Right lobe of liver (tissue), 6 donors: ENCODE results near the gene MGP. TPM values are rescaled to one million over a fixed set of nuclear protein-coding genes. Genes with fewer than 3 reads are reported as not detected.

Source experiments
- ATAC-seq, 4 donors: fragments of 200-7000 bp; cut with Tn5 transposase; one replicate each; pipeline ENCODE4 v1.9.1; 2020; ENCODE audit warnings: mild to moderate bottlenecking in 4 of 4, moderate library complexity in 4 of 4
- DNase-seq, 3 donors: peaks; one replicate each; pipeline ENCODE4 v3.0.0-alpha.2; 2020
- H3K27ac ChIP-seq, 3 donors: fragments of 200-600 bp; one replicate each; pipeline ENCODE4 v1.8.0; 2022
- H3K27me3 ChIP-seq, 2 donors: fragments of 200-600 bp; one replicate each; pipeline ENCODE4 v1.8.0; 2022
- H3K36me3 ChIP-seq, 4 donors: fragments of 200-600 bp; sonication (generic) in 1 of 4; one replicate each; pipeline versions ENCODE4 v1.5.1 to v1.8.0; 2017 to 2022; ENCODE audit warnings: control low read depth in 1 of 4
- H3K4me1 ChIP-seq, 4 donors: fragments of 200-600 bp; sonication (generic) in 1 of 4; one replicate each; pipeline versions ENCODE4 v1.5.1 to v1.8.0; 2017 to 2022; ENCODE audit warnings: control low read depth in 1 of 4
- H3K4me3 ChIP-seq, 3 donors: fragments of 200-600 bp; one replicate each; pipeline ENCODE4 v1.8.0; 2022
- H3K9me3 ChIP-seq, 4 donors: fragments of 200-600 bp; sonication (generic) in 1 of 4; one replicate each; pipeline versions ENCODE4 v1.5.1 to v1.8.0; 2017 to 2022; ENCODE audit warnings: control low read depth in 1 of 4
- POLR2A ChIP-seq: fragments of 450-650 bp; IDR thresholded peaks from one replicate; pipeline ENCODE4 v1.6.1; 2017; ENCODE audit warnings: antibody characterized with exemption, mild to moderate bottlenecking
- WGBS: methylation state at CpG from one replicate; pipeline ENCODE4 v1.1.6; 2018; ENCODE audit warnings: low coverage, low lambda C conversion rate; ENCODE audit not compliant: insufficient coverage; ENCODE audit errors: missing lambda C conversion rate; 5-methylcytosine and 5-hydroxymethylcytosine counted together
- intact Hi-C, 2 donors: fragments of 100-400 bp; cut with DNase I; formaldehyde crosslinking; loops; one replicate each; pipeline versions ENCODE4 v1.11.2 to v1.14.1; 2022
- total RNA-seq, 6 experiments: library from RNA; depleted of rRNA in 2 of 6; stranded (reverse); fragments of >200 nt in 2 of 6; fragmentation: NEBNext Ultra II Directional in 3 of 6; extraction: Animal tissue kit (Norgen Biotek cat#: 25700) in 3 of 6; gene quantifications; one replicate each; pipeline versions ENCODE4 v1.1.0 to v1.2.4, GENCODE V29; 2016 to 2023
- TF ChIP-seq, protein P1 (sequence below), 4 donors: fragments of 200-600 bp in 3 of 4; fragments of 450-650 bp in 1 of 4; IDR thresholded peaks; one replicate each; pipeline versions ENCODE4 v1.5.1 to v1.8.0; 2016 to 2022; ENCODE audit warnings: antibody characterized with exemption in 4 of 4, mild to moderate bottlenecking in 2 of 4
- donor health status: DM: no; HTN: yes; CAD: no.
- donor health status: DM: no; HTN: no; CAD: no.
- donor health status: DM: no; HTN: no; CAD: no.
- donor health status: DM: no; HTN: yes; CAD: no.
- donor health status: DM: no; HTN: yes; CAD: no.

MGP gene
- total RNA-seq, 6 experiments from 2014 or later: 4.7 to 15.1 (median 7.1) TPM

DNA sequence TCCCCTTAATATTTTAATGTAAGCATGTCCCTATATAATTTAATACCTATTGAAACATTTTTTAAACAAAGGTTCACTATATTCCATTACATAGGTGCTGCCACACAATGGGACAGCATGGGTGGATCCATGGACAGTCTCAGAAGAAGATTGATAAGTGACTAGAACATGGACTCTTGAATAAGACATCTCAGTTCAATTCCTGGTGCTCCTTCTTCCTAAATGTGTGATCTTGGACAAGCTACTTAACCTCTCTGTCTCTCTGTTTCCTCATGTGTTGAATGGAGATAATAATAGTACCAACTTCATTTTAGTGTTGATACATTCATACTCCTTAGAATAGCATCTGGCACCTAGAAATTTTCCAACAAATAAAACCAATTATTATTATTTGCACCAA lies 41.3 kb downstream of the MGP start:
- peak overlapping the region in 2 of 3 donors; percentile 91 to 94 for H3K27ac ChIP-seq
- no peak for DNase-seq
- intact Hi-C loops: loop anchor here (5.0 to 10.0 kb wide), 2 partner anchors 72 to 150 kb away; a partner anchor contains a TSS

GRCh38 chr12:14843425-14843887 lies 42.2 kb downstream of the MGP start, which contains the start of gene ART4:
ART4 (minus strand) TSS chr12:14843526; CDS start chr12:14843113, 413 bp downstream.
- 15% methylated on average over 6 of the region's 10 CpGs for WGBS
- peak within 1 kb of the TSS; percentile 83 to 94 (median 91) for H3K27ac ChIP-seq
- ATAC-seq (peak; percentile 67 to 85 (median 76)), DNase-seq (peak; percentile 85 to 94 (median 91))
- H3K4me3 ChIP-seq: peak within 1 kb of the TSS; percentile 40 to 64 (median 59)
- TF ChIP-seq, protein P1, sequence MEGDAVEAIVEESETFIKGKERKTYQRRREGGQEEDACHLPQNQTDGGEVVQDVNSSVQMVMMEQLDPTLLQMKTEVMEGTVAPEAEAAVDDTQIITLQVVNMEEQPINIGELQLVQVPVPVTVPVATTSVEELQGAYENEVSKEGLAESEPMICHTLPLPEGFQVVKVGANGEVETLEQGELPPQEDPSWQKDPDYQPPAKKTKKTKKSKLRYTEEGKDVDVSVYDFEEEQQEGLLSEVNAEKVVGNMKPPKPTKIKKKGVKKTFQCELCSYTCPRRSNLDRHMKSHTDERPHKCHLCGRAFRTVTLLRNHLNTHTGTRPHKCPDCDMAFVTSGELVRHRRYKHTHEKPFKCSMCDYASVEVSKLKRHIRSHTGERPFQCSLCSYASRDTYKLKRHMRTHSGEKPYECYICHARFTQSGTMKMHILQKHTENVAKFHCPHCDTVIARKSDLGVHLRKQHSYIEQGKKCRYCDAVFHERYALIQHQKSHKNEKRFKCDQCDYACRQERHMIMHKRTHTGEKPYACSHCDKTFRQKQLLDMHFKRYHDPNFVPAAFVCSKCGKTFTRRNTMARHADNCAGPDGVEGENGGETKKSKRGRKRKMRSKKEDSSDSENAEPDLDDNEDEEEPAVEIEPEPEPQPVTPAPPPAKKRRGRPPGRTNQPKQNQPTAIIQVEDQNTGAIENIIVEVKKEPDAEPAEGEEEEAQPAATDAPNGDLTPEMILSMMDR (IDR thresholded peaks at IDR 0.05): no peak
- peak; percentile 78 for TF ChIP-seq POLR2A
- intact Hi-C loops: loop anchor here (5.0 to 10.0 kb wide), 2 partner anchors 71 to 151 kb away; a partner anchor contains a TSS
- H3K4me1 ChIP-seq: peaks cover 0 to 36% (median 9%) of the 10 kb centered on the region in 4 donors
- no peaks in the 10 kb centered on the region for H3K27me3 ChIP-seq
- H3K36me3 ChIP-seq: peaks cover 0 to 18% (median 5%) of the 10 kb centered on the region in 4 donors
- H3K9me3 ChIP-seq: no peaks in the 10 kb centered on the region

More for the DNA sequence above, 41.3 kb downstream of the MGP start:
- no peaks in the 10 kb centered on the region for H3K27me3 ChIP-seq
- H3K4me3 ChIP-seq: no peak overlapping the region
- ATAC-seq: no peak
- peaks cover 0 to 12% (median 5%) of the 10 kb centered on the region in 4 donors for H3K36me3 ChIP-seq
- no peaks in the 10 kb centered on the region for H3K9me3 ChIP-seq
- peaks cover 0 to 30% (median 5%) of the 10 kb centered on the region in 4 donors for H3K4me1 ChIP-seq
- TF ChIP-seq POLR2A: no peak
- TF ChIP-seq, protein P1 (IDR thresholded peaks at IDR 0.05): no peak

GRCh38 chr12:14842315-14842714 lies 43.3 kb downstream of the MGP start:
- Histone ChIP-seq H3K27ac (peak overlapping the region; percentile 83 to 94 (median 91)), H3K4me3 (peak overlapping the region; percentile 40 to 64 (median 59)), H3K36me3 (peaks cover 0 to 18% (median 5%) of the 10 kb centered on the region in 4 donors), H3K4me1 (peaks cover 0 to 36% (median 10%) of the 10 kb centered on the region in 4 donors), H3K27me3 (no peaks in the 10 kb centered on the region), H3K9me3 (no peaks in the 10 kb centered on the region)
- intact Hi-C loops: loop anchor here (5.0 to 10.0 kb wide), 2 partner anchors 70 to 152 kb away; a partner anchor contains a TSS
- ATAC-seq: peak; percentile 57 to 69 (median 65)
- TF ChIP-seq POLR2A: no peak
- TF ChIP-seq, protein P1 (IDR thresholded peaks at IDR 0.05): no peak
- WGBS: 7% methylated on average over 3 of the region's 3 CpGs
- DNase-seq: no peak

DNA sequence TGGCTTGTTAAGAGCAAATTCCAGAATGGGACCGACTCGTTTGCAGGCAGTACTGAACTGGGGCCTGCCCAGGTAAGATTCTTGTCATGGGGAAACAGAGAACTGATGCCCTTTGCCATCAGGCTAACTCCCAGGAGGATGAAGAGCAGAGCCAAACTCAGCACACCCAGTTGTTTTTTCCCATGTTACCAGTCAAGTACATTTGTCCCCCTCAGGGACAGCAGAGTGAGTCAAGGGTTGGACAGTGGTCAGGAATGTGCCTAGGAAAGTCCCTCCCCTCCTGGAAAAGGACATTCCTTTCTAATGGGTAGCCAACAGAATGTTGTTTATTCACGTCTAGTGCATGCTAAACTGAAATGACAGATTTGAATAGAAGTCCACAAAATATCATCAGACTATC lies 43.9 kb downstream of the MGP start:
- DNase-seq (peak; percentile 62 to 87 (median 68)), ATAC-seq (peak; percentile 78 to 88 (median 84))
- intact Hi-C loops: loop anchor here (5.0 to 10.0 kb wide), 2 partner anchors 69 to 153 kb away; a partner anchor contains a TSS
- TF ChIP-seq, protein P1 (IDR thresholded peaks at IDR 0.05): no peak
- peak; percentile 65 for TF ChIP-seq POLR2A
- peaks cover 0 to 39% (median 14%) of the 10 kb centered on the region in 4 donors for H3K4me1 ChIP-seq
- peak overlapping the region; percentile 83 to 94 (median 91) for H3K27ac ChIP-seq
- H3K36me3 ChIP-seq: peaks cover 0 to 18% (median 5%) of the 10 kb centered on the region in 4 donors
- no peaks in the 10 kb centered on the region for H3K9me3 ChIP-seq
- WGBS: 6% methylated on average over 3 of the region's 3 CpGs
- H3K27me3 ChIP-seq: no peaks in the 10 kb centered on the region
- peak overlapping the region; percentile 40 to 64 (median 59) for H3K4me3 ChIP-seq
